Stimulated activated naive CD8-positive, alpha-beta T cell treated with anti-CD3 and anti-CD28 coated beads, Interleukin-15, Interleukin-2, amounts not matched to agents 100 ng/mL and 50 ng/mL, for 24 hours (primary cell): ENCODE measurements around the gene NR1H4.
"Not testable (repeated sequence)": the region's sequence is repeated elsewhere in the genome, so short reads cannot be mapped to it uniquely, and the experiment has no call there.

ENCODE experiments used
- H3K27ac Mint-ChIP-seq: one replicate; pipeline ENCODE4 v1.8.0; 2021; ENCODE audit warnings: mild to moderate bottlenecking, mixed read lengths
- H3K27me3 Mint-ChIP-seq: one replicate; pipeline ENCODE4 v1.8.0; 2021; ENCODE audit warnings: mixed read lengths
- H3K36me3 Mint-ChIP-seq: one replicate; pipeline ENCODE4 v1.8.0; 2021; ENCODE audit warnings: low read depth, mixed read lengths
- H3K4me1 Mint-ChIP-seq: one replicate; pipeline ENCODE4 v1.8.0; 2021; ENCODE audit warnings: low read depth, mixed read lengths
- H3K4me3 Mint-ChIP-seq: one replicate; pipeline ENCODE4 v1.8.0; 2021; ENCODE audit warnings: mild to moderate bottlenecking, mixed read lengths
- H3K9me3 Mint-ChIP-seq: one replicate; pipeline ENCODE4 v1.8.0; 2021; ENCODE audit warnings: mixed read lengths

The NR1H4 gene

DNA sequence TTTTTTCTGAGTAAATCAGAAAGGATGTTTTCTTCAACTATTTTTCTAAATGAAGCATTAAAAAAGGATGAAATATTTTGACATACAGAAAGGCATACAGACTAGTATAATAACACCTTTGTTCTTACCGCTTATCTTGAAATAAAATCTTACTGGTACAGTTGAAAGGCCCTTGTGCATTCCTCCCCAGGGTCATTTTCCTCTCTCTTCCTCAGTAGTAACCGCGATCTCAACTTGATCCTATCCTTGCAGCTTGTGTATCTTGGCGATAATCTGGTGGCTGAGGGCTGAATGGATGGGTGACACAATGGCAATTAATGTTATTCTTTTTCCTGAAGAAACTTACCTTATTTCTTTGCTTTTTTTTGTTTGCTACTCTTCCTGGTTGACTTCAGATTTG lies 118.3 kb downstream of the NR1H4 start:
- peaks cover 9% of the 10 kb centered on the region for H3K9me3 Mint-ChIP-seq
- no peak overlapping the region for H3K27ac Mint-ChIP-seq

DNA sequence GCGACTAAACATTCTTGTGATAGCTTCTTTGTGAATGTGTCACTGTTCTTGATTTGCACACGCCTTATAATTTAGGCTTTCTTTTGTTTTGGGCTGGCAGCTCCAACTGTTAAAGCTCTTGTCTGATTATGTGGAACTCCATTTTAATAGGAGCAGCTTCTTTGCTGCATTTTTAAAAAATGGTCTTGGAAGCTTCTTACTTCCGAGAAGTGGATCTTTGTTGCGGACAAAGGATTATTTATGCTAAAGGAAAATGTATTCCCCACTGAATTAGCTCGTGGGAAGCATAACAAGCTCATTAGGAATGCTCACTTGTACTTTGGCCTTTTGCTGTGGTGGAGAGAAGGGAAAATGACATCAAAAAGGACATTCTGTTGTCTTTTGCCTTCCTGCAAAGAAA lies 119.8 kb downstream of the NR1H4 start:
- Mint-ChIP-seq H3K36me3 (no peaks in the 10 kb centered on the region), H3K9me3 (no peaks in the 10 kb centered on the region), H3K4me3 (no peak overlapping the region), H3K4me1 (no peaks in the 10 kb centered on the region), H3K27me3 (no peaks in the 10 kb centered on the region), H3K27ac (no peak overlapping the region)

More for the DNA sequence above, 118.3 kb downstream of the NR1H4 start:
- Mint-ChIP-seq H3K36me3 (peaks cover under 1% of the 10 kb centered on the region), H3K4me3 (no peak overlapping the region), H3K4me1 (no peaks in the 10 kb centered on the region), H3K27me3 (peaks cover 1% of the 10 kb centered on the region)

DNA sequence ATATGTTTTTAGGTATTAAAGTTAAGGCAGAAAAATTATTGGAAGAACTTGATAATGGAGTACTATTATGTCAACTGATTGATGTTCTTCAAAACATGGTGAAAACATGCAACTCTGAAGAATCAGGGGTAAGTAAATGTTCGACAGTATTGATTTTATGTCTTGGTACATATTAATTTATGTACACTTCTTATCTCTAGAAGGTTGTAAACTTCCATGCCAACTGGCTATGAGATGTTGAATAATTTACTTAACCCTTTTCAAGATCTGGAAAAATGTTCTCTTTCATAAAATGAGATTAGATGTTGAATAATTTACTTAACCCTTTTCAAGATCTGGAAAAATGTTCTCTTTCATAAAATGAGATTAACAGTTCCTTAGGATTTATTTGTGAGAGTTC lies 128.0 kb downstream of the NR1H4 start:
- H3K36me3 Mint-ChIP-seq, result no peaks in the 10 kb centered on the region
- H3K4me3 Mint-ChIP-seq, result no peak overlapping the region
- no peaks in the 10 kb centered on the region for H3K4me1 Mint-ChIP-seq
- peaks cover 3% of the 10 kb centered on the region for H3K27me3 Mint-ChIP-seq
- H3K9me3 Mint-ChIP-seq, result no peaks in the 10 kb centered on the region
- no peak overlapping the region for H3K27ac Mint-ChIP-seq

DNA sequence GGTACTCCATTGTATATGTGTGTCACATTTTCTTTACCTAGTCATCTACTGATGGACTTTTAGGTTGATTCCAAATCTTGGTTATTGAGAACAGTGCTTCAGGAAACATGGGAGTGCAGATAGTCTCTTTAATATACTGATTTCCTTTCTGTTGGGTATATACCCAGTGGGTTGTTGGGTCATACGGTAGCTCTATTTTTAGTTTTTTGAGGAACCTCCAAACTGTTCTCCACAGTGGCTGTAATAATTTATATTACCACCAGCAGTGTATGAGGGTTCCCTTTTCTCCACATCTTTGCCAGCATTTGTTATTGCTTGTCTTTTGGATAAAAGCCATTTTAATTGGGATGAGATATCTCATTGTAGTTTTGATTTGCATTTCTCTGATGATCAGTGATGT lies 129.3 kb downstream of the NR1H4 start:
- H3K36me3 Mint-ChIP-seq, H3K27ac Mint-ChIP-seq, H3K27me3 Mint-ChIP-seq, H3K4me3 Mint-ChIP-seq, H3K9me3 Mint-ChIP-seq, H3K4me1 Mint-ChIP-seq: not testable (repeated sequence)

DNA sequence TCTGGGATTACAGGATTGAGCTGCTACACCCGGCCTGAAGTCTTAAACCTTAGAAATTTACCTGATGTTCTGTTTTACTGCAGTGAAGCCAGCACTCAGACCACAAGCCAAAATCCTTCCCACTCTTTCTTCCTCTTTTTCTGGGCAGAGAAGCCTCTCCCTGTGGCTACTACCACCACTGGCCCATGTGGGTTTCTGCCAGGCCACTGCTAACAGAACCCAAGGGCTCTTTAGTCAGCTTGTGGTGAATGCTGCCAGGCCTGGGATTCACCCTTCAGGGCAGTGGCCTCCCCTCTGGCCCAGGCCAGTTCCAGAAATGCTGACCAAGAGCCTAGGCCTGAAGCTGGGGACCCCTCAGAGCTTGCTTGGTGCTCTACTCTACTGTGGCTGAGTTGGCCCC lies 135.1 kb downstream of the NR1H4 start:
- Mint-ChIP-seq H3K4me3 (no peak overlapping the region), H3K9me3 (peaks cover 6% of the 10 kb centered on the region), H3K27ac (no peak overlapping the region), H3K36me3 (no peaks in the 10 kb centered on the region), H3K27me3 (peaks cover 6% of the 10 kb centered on the region), H3K4me1 (no peaks in the 10 kb centered on the region)

DNA sequence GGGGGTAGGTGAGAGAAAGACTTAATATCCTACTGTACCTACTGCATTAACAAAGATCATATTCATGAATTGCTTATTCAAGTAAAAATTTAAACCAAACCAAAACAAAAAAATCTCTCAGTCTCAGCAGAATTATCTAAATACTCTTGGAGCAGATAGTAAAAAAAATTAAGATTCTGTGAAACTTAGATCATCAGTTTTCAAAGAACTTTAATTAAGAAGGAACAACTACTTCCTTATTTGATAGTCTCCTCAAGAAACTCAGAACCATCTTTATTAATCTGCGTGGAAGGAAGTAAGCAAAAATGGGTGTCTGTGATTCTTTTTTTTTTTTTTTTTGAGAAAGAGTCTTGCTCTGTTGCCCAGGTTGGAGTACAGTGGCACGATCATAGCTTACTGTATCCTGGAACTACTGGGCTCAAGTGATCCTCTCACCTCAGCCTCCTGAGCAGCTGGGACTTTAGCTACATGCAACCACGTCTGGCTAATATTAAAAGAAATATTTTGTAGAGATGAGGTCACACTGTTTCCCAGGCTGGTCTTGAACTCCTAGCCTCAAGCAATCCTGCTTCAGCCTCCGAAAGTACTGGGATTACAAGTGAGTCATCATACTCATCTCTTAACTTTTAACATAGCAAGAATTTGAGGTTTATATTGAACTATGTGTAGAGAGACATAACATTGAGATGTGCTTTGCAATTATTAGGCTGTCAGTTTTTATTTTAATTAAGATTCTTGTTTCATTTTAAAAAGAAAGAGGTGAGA lies 137.2 kb downstream of the NR1H4 start:
- no peak overlapping the region for H3K4me3 Mint-ChIP-seq
- H3K4me1 Mint-ChIP-seq, result no peaks in the 10 kb centered on the region
- H3K27me3 Mint-ChIP-seq, result peaks cover 6% of the 10 kb centered on the region
- H3K9me3 Mint-ChIP-seq, result peaks cover 6% of the 10 kb centered on the region
- no peaks in the 10 kb centered on the region for H3K36me3 Mint-ChIP-seq
- no peak overlapping the region for H3K27ac Mint-ChIP-seq

DNA sequence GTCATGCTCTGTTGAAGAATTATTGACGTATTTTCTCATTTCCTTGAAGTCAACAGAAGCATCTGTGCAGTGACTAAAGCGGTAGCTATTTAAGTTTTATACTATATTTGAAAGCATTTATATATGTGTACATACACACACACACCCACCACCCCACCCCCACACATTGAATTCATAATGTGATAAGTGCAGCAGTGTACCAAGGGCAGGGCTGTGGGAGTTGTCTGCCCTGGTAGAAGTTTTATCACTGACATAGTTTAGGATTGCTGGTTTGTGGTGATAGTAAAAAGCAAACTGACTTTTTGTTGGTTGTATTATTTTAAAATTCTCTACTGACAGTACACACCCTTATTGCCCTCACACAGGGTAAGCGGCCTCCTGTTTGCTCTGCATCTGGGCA lies 138.9 kb downstream of the NR1H4 start:
- Mint-ChIP-seq H3K4me3 (no peak overlapping the region), H3K4me1 (no peaks in the 10 kb centered on the region), H3K27me3 (peaks cover 3% of the 10 kb centered on the region), H3K36me3 (no peaks in the 10 kb centered on the region), H3K27ac (no peak overlapping the region), H3K9me3 (peaks cover 2% of the 10 kb centered on the region)
